Loucy (cell line): ENCODE measurements around the gene HIF1AN.

Source experiments
- H2AFZ ChIP-seq: fragments of 200-600 bp; sonication (generic); 2 replicates; pipeline ENCODE4 v1.6.0; 2016; ENCODE audit warnings: antibody characterized with exemption, mild to moderate bottlenecking, low read length, moderate library complexity
- H3F3A ChIP-seq: fragments of 200-600 bp; 2 replicates; pipeline ENCODE4 v1.6.0; 2016; ENCODE audit warnings: antibody characterized with exemption, low read depth, mild to moderate bottlenecking
- H3K27me3 ChIP-seq: fragments of 200-600 bp; sonication (generic); 2 replicates; pipeline ENCODE4 v1.6.1; 2014; ENCODE audit warnings: low read length, mild to moderate bottlenecking; ENCODE audit not compliant: insufficient read depth, poor library complexity, severe bottlenecking
- H3K36me3 ChIP-seq: fragments of 200-600 bp; sonication (generic); 2 replicates; pipeline ENCODE4 v1.6.1; 2016; ENCODE audit warnings: low read length; ENCODE audit not compliant: insufficient read depth
- H3K4me1 ChIP-seq: fragments of 200-600 bp; sonication (generic); 2 replicates; pipeline ENCODE4 v1.5.1; 2014; ENCODE audit warnings: low read length, mild to moderate bottlenecking; ENCODE audit not compliant: insufficient read depth, poor library complexity, severe bottlenecking
- H3K4me2 ChIP-seq: fragments of 200-600 bp; sonication (generic); 2 replicates; pipeline ENCODE4 v1.6.0; 2014; ENCODE audit warnings: antibody characterized with exemption, low read length, low read depth, mild to moderate bottlenecking; ENCODE audit not compliant: poor library complexity, severe bottlenecking
- H3K4me3 ChIP-seq: fragments of 200-600 bp; sonication (generic); 2 replicates; pipeline ENCODE4 v1.5.1; 2014; ENCODE audit warnings: low read length, mild to moderate bottlenecking, mixed read lengths; ENCODE audit not compliant: poor library complexity, severe bottlenecking
- H3K79me2 ChIP-seq: fragments of 200-600 bp; sonication (generic); 2 replicates; pipeline ENCODE4 v1.6.1; 2014; ENCODE audit warnings: low read length; ENCODE audit not compliant: insufficient read depth
- H3K9ac ChIP-seq: fragments of 200-600 bp; sonication (generic); 2 replicates; pipeline ENCODE4 v1.6.0; 2014; ENCODE audit warnings: mild to moderate bottlenecking, low read depth, low read length, moderate library complexity; ENCODE audit not compliant: poor library complexity, severe bottlenecking
- H3K9me2 ChIP-seq: fragments of 200-600 bp; sonication (generic); replicated peaks from 2 replicates; pipeline ENCODE4 v1.6.1; 2016; ENCODE audit warnings: low read depth, low read length, mixed read lengths
- H3K9me3 ChIP-seq: fragments of 200-600 bp; sonication (generic); 2 replicates; pipeline ENCODE4 v1.6.1; 2014; ENCODE audit warnings: mild to moderate bottlenecking, antibody characterized with exemption, low read length, low read depth; ENCODE audit not compliant: insufficient read depth
- H4K20me1 ChIP-seq: fragments of 200-600 bp; sonication (generic); 2 replicates; pipeline ENCODE4 v1.6.0; 2014; ENCODE audit warnings: antibody characterized with exemption, low read length, mild to moderate bottlenecking; ENCODE audit not compliant: insufficient read depth, poor library complexity, severe bottlenecking
- CTCF ChIP-seq: fragments of 200-600 bp; sonication (generic); conservative IDR thresholded peaks from 2 replicates; pipeline ENCODE4 v1.5.1; 2014; ENCODE audit warnings: mild to moderate bottlenecking, antibody characterized with exemption, low read length
- EZH2phosphoT487 ChIP-seq: fragments of 200-600 bp; IDR thresholded peaks from 2 replicates; pipeline ENCODE4 v1.6.1; 2018; ENCODE audit warnings: antibody characterized with exemption, mild to moderate bottlenecking, moderate library complexity, borderline replicate concordance

The HIF1AN gene

GRCh38 chr10:100607439-100607838 is 71.7 kb downstream of the HIF1AN start:
- Histone ChIP-seq H3K9me2 (no peaks in the 10 kb centered on the region), H3K79me2 (no peaks in the 10 kb centered on the region), H3K4me1 (no peaks in the 10 kb centered on the region), H3K9ac (no peak overlapping the region), H3K4me2 (no peak overlapping the region), H3K9me3 (no peaks in the 10 kb centered on the region; the same call in 1 of the 2 replicates), H3K27me3 (peaks cover 6% of the 10 kb centered on the region), H3K36me3 (no peaks in the 10 kb centered on the region), H3K4me3 (no peak overlapping the region), H3F3A (no peaks in the 10 kb centered on the region), H4K20me1 (no peaks in the 10 kb centered on the region), H2AFZ (no peak overlapping the region)
- TF ChIP-seq CTCF (no peak), EZH2phosphoT487 (no peak)
